Activated T-cell treated with anti-CD3 and anti-CD28 coated beads for 48 hours (primary cell): ENCODE results near the gene PDS5B.
"Not testable (repeated sequence)": the region's sequence is repeated elsewhere in the genome, so short reads cannot be mapped to it uniquely, and the experiment has no call there.

Experiments
- DNase-seq: peaks from one replicate; pipeline ENCODE4 v3.0.0-alpha.2; 2020; ENCODE audit warnings: low read depth

The PDS5B gene

GRCh38 chr13:32802159-32802558 lies 215.9 kb downstream of the PDS5B start:
- DNase-seq, result no peak

- DNase-seq, result no peak
Measured at GRCh38 chr13:32804673-32805230, 218.5 kb downstream of the PDS5B start.

- DNase-seq, result no peak
Measured at GRCh38 chr13:32811297-32811800, 225.1 kb downstream of the PDS5B start.

- DNase-seq, result no peak
Measured at GRCh38 chr13:32821149-32821688, 235.0 kb downstream of the PDS5B start.

GRCh38 chr13:32822771-32823170 lies 236.5 kb downstream of the PDS5B start:
- no peak for DNase-seq

- no peak for DNase-seq
Measured at GRCh38 chr13:32823597-32823996, 237.3 kb downstream of the PDS5B start.

GRCh38 chr13:32824061-32824460 lies 237.8 kb downstream of the PDS5B start:
- no peak for DNase-seq

- DNase-seq, result no peak
Measured at GRCh38 chr13:32824675-32825074, 238.4 kb downstream of the PDS5B start.

GRCh38 chr13:32825481-32825880 lies 239.2 kb downstream of the PDS5B start:
- DNase-seq, result no peak

GRCh38 chr13:32826372-32826771 lies 240.1 kb downstream of the PDS5B start:
- not testable (repeated sequence) for DNase-seq
